Measurements from ENCODE around the gene PPM1A. TPM values are rescaled to one million over a fixed set of nuclear protein-coding genes. Genes with fewer than 3 reads are reported as not detected.

Gene PPM1A
- total and polyA plus RNA-seq, 2 donors (not counting 3 experiments of a cell fraction or from before 2014, with no cell fraction given) = 14.1 to 33.9 TPM

DNA sequence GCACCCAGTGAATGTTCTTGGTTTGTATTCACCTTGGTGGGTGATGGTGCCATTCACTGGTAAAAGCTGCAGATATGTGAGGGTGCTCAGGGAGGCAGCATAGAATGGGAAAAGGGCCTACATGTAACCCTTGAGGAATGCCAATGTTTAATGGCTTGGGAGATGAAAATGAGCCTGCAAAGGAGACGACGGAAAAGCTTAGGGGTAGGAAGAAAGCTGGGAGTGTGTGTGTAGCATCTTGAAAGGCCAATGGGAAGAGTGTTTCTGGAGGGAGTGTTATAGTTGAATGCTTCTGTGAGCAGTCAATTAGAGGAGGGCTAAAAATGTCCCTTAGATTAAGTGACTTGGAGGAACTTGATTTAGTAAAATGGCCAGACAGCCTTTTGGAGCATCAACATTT is 24.9 kb downstream of the PPM1A start:
- no peaks in the 10 kb centered on the region for H3K4me1 ChIP-seq (ENCODE audit: control insufficient read depth, extremely low read depth, insufficient read depth, low read length)
- no peak overlapping the region for H3K4me3 ChIP-seq (replicated peaks in 1 of 3; ENCODE audit: insufficient read depth in 1 of 3, low read depth in 1 of 3, low read length in 3 of 3)
- intact Hi-C loops (cut with micrococcal nuclease) (no loop called here), dilution Hi-C loops (cut with MboI; ENCODE audit: extremely low pct_ligation_motif_present, low sequenced_read_pairs) (no loop called here)
- CTCF ChIA-PET = interaction anchor here (1.3 to 2.4 kb wide), 2 partner anchors 8 to 58 kb away, joined by 5 to 14 read pairs; no protein-coding TSS in a partner anchor
- H3K9me3 ChIP-seq (replicated peaks; ENCODE audit: control insufficient read depth, insufficient read depth, low read length) = no peaks in the 10 kb centered on the region
- no TSS peak for BruUV-seq (replicated peaks)
- H3K27ac ChIP-seq (ENCODE audit: insufficient read depth, low read depth, low read length) = no peak overlapping the region
- peaks cover 54% of the 10 kb centered on the region for H3K79me2 ChIP-seq (ENCODE audit: control insufficient read depth, insufficient read depth, low read length)
- no peak for FAIRE-seq
- DNase-seq (ENCODE audit: low read depth, low spot score) = no peak
- H4K20me1 ChIP-seq (replicated peaks; ENCODE audit: control insufficient read depth, extremely low read depth, insufficient read depth, low read length) = peaks cover 5% of the 10 kb centered on the region
- H3K9ac ChIP-seq (replicated peaks; ENCODE audit: extremely low read depth, insufficient read depth, low read length) = no peak overlapping the region
- no peaks in the 10 kb centered on the region for H3K27me3 ChIP-seq (ENCODE audit: control insufficient read depth in 2 of 2, insufficient read depth in 2 of 2, low read length in 2 of 2)
- H2AFZ ChIP-seq (ENCODE audit: low read depth, low read length) = no peak overlapping the region
- no peak for TF ChIP-seq EZH2 (IDR thresholded peaks at IDR 0.05; ENCODE audit: borderline replicate concordance, low read depth, low read length, severe bottlenecking)
- TF ChIP-seq, protein P1, sequence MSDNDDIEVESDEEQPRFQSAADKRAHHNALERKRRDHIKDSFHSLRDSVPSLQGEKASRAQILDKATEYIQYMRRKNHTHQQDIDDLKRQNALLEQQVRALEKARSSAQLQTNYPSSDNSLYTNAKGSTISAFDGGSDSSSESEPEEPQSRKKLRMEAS (IDR thresholded peaks at IDR 0.05; ENCODE audit: insufficient read depth, insufficient read length) = no peak
- H3K9me1 ChIP-seq (replicated peaks; ENCODE audit: control insufficient read depth, extremely low read depth, insufficient read depth, low read length) = no peaks in the 10 kb centered on the region
- no peaks in the 10 kb centered on the region for H3K36me3 ChIP-seq (ENCODE audit: control insufficient read depth in 2 of 2, extremely low read depth in 1 of 2, insufficient read depth in 2 of 2, low read length in 2 of 2)
- POLR2A ChIA-PET = no interaction called here
- H3K4me2 ChIP-seq (ENCODE audit: insufficient read depth, low read length) = no peak overlapping the region

DNA sequence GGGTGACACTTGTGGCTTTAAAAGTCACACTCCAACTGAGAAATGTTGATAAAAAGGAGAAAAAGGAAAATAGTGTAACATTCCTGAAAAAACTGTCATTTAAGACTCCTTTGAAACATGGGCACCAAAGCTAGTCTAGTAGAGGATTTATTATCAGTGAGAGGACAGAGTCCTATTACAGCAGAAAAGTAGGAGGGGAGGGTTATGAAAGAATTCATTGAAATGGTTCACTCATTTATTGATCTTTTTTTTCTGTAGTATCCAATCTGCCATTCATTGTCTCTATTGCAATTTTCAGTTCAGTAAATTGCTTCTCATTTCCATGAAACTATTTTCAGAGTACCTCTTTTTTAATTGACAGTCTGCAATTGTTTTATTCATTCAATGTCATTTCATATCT is 25.4 kb downstream of the PPM1A start:
- Histone ChIP-seq H2AFZ (ENCODE audit: low read depth, low read length) (no peak overlapping the region), H3K4me2 (ENCODE audit: insufficient read depth, low read length) (no peak overlapping the region), H4K20me1 (replicated peaks; ENCODE audit: control insufficient read depth, extremely low read depth, insufficient read depth, low read length) (peaks cover 5% of the 10 kb centered on the region), H3K4me3 (replicated peaks in 1 of 3; ENCODE audit: insufficient read depth in 1 of 3, low read depth in 1 of 3, low read length in 3 of 3) (no peak overlapping the region), H3K36me3 (ENCODE audit: control insufficient read depth in 2 of 2, extremely low read depth in 1 of 2, insufficient read depth in 2 of 2, low read length in 2 of 2) (no peaks in the 10 kb centered on the region), H3K4me1 (ENCODE audit: control insufficient read depth, extremely low read depth, insufficient read depth, low read length) (no peaks in the 10 kb centered on the region), H3K27me3 (ENCODE audit: control insufficient read depth in 2 of 2, insufficient read depth in 2 of 2, low read length in 2 of 2) (no peaks in the 10 kb centered on the region), H3K9me1 (replicated peaks; ENCODE audit: control insufficient read depth, extremely low read depth, insufficient read depth, low read length) (no peaks in the 10 kb centered on the region), H3K27ac (ENCODE audit: insufficient read depth, low read depth, low read length) (no peak overlapping the region), H3K79me2 (ENCODE audit: control insufficient read depth, insufficient read depth, low read length) (peaks cover 53% of the 10 kb centered on the region), H3K9ac (replicated peaks; ENCODE audit: extremely low read depth, insufficient read depth, low read length) (no peak overlapping the region), H3K9me3 (replicated peaks; ENCODE audit: control insufficient read depth, insufficient read depth, low read length) (no peaks in the 10 kb centered on the region)
- intact Hi-C loops (cut with micrococcal nuclease) = no loop called here
- FAIRE-seq (no peak), DNase-seq (ENCODE audit: low read depth, low spot score) (no peak)
- no peak for TF ChIP-seq MYC (IDR thresholded peaks at IDR 0.05; ENCODE audit: low read depth, low read length)
- TF ChIP-seq POLR2A (IDR thresholded peaks at IDR 0.05; ENCODE audit: low read depth, low read length) = no peak
- TF ChIP-seq GATA2 (IDR thresholded peaks at IDR 0.05; ENCODE audit: insufficient read depth, insufficient read length, low read depth, low read length) = no peak
- TF ChIP-seq JUN (IDR thresholded peaks at IDR 0.05; ENCODE audit: borderline replicate concordance, insufficient read depth, insufficient read length, low read depth) = no peak
- TF ChIP-seq EZH2 (IDR thresholded peaks at IDR 0.05; ENCODE audit: borderline replicate concordance, low read depth, low read length, severe bottlenecking) = no peak
- TF ChIP-seq FOS (IDR thresholded peaks at IDR 0.05; ENCODE audit: borderline replicate concordance, insufficient read depth, low read length) = no peak
- no peak for TF ChIP-seq POLR2AphosphoS5 (IDR thresholded peaks at IDR 0.05; ENCODE audit: insufficient read depth, low read depth, low read length)
- TF ChIP-seq, protein P2, sequence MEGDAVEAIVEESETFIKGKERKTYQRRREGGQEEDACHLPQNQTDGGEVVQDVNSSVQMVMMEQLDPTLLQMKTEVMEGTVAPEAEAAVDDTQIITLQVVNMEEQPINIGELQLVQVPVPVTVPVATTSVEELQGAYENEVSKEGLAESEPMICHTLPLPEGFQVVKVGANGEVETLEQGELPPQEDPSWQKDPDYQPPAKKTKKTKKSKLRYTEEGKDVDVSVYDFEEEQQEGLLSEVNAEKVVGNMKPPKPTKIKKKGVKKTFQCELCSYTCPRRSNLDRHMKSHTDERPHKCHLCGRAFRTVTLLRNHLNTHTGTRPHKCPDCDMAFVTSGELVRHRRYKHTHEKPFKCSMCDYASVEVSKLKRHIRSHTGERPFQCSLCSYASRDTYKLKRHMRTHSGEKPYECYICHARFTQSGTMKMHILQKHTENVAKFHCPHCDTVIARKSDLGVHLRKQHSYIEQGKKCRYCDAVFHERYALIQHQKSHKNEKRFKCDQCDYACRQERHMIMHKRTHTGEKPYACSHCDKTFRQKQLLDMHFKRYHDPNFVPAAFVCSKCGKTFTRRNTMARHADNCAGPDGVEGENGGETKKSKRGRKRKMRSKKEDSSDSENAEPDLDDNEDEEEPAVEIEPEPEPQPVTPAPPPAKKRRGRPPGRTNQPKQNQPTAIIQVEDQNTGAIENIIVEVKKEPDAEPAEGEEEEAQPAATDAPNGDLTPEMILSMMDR (IDR thresholded peaks at IDR 0.05; ENCODE audit: extremely low read depth in 1 of 2, insufficient read depth in 1 of 2, low read depth in 1 of 2, low read length in 2 of 2) = no peak
- TF ChIP-seq, protein P1 (IDR thresholded peaks at IDR 0.05; ENCODE audit: insufficient read depth, insufficient read length) = no peak
- dilution Hi-C loops (cut with MboI; ENCODE audit: extremely low pct_ligation_motif_present, low sequenced_read_pairs) = no loop called here
- POLR2A ChIA-PET = interaction anchor here (0.7 kb wide), 1 partner anchor 17 kb away, joined by 5 read pairs; no protein-coding TSS in a partner anchor
- CTCF ChIA-PET = interaction anchor here (1.3 to 2.4 kb wide), 3 partner anchors 9 to 57 kb away, joined by 5 to 14 read pairs (median 5); no protein-coding TSS in a partner anchor
- no TSS peak for BruUV-seq (replicated peaks)
